COR-L47 (cell line): ENCODE measurements around the gene NDUFV1.
"Not testable (repeated sequence)": the region's sequence is repeated elsewhere in the genome, so short reads cannot be mapped to it uniquely, and the experiment has no call there.

Source experiments
- DNase-seq: peaks from one replicate; lab custom pipeline; 2025; lab: John Stamatoyannopoulos, UW

The NDUFV1 gene

GRCh38 chr11:67606492-67607295 is at the start of gene NDUFV1:
Gene NDUFV1, plus strand, starts transcription at chr11:67606936. Its CDS starts 69 bp downstream, at chr11:67607005.
- DNase-seq, result peak; percentile 96

- no peak for DNase-seq
These were observed 48.5 kb upstream of the NDUFV1 start for GRCh38 chr11:67558084-67558772.

GRCh38 chr11:67561971-67562619 is 44.6 kb upstream of the NDUFV1 start:
- DNase-seq, result no peak

DNA sequence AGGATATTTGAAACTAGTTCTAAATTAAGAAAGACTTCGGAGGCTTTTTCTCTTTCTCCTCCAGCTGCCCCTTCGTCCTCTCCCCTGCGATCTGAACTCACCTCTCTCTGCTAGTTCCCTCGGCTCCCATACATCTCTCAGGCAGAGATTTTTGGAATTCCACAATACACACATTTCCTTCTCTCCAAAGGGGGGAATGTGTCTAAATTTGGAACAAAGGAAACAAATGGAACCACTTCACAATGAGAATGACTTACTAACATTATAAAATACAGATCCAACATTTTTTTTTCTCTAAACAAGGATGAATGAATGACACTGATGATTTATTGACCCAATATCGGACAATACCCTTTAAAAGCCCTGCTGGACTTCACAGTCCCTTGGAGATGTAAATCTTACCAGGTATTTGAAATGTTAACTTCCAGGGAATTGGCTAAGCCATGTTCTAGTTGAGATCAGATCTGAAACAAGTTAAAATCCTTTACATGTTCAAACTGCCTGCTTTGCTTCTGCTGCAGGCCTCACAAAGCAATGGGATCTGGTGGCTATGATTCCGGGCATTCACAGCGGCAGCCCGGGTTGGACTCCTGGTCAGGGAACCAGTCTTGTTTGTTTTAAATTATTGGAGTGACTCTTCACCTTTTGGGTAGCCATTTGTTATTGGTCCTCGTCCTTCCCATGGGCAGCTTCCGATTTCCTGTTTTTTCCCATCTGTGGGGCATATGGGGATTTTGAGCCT is 43.6 kb upstream of the NDUFV1 start:
- no peak for DNase-seq

DNA sequence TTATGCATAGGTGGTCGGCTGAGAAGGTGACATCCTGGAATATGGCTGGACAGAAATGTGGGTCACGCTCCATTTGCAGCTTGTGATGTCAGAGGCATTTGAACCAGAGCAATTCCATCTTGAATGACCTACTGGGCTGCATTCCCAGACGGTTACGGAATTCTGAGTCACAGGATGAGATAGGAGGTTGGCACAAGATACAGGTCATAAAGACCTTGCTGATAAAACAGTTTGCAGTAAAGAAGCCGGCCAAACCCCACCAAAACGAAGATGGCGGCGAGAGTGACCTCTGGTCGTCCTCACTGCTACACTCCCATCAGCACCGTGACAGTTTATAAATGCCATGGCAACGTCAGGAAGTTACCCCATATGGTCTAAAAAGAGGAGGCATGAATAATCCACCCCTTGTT is 43.0 kb upstream of the NDUFV1 start:
- DNase-seq, result not testable (repeated sequence)

- no peak for DNase-seq
These were observed 42.5 kb upstream of the NDUFV1 start for GRCh38 chr11:67564230-67564629.

GRCh38 chr11:67571443-67571842 is 35.3 kb upstream of the NDUFV1 start:
- no peak for DNase-seq

DNA sequence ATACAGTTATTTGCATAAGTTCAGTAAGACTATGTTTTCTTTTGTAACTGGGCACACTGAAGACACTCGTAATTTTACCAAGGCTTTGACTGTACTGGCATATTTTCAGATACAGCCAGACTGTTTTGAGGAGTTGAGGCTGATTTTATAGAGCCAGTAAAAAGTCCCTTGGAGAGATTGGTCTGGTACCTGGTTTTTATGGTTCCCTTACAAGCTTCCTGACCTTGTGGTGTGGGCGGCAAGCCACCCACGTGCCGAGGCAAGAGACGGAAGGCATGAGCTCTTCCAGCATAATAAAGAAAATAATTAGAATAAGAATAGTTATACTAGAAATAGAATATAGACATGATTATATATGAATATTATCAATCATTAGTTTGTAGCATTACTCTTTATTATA is 34.4 kb upstream of the NDUFV1 start:
- no peak for DNase-seq

DNA sequence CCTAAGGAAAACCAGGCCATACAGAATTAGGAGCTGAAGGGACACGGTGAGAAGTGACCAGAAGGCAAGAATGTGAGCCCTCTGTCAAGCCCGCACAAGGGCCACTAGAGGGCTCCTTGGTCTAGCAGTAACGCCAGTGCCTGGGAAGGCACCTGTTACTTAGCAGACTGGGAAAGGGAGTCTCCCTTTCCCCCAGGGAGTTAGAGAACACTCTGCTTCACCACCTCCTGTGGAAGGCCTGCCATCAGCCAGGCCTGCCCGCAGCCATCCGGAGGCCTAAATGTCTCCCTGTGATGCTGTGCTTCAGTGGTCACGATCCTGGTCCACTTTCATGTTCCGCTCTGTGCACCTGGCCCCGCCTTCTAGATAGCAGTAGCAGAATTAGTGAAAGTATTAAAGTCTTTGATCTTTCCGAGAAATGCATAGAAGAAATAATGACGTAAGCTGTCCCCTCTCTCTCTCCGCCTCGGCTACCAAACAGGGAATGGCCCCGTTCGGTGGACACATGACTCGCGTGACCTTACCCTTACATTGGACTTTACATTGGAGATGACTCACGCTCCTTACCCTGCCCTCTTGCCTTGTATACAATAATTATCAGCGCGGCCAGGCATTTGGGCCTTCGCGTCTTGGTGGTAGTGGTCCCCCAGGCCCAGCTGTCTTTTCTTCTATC is 33.9 kb upstream of the NDUFV1 start:
- peak; percentile 70 for DNase-seq

DNA sequence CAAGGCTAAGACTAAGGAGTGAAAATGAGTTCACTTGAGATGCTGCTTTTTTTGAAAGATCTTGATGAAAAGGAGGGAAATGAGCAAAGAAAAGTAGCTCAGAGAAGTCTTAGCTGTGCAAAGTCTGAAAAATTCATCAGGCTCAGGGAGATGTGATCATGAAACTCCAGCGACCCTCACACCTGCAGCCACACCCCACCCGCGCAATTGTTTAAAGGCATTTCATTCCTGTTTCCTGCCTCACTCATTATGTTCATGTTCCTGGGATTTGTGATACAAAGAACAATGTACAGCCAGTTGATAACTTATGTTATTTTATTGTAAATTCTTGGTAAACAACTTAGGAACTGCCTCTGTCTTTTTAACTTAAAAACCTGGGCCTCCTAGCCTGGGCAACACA is 31.8 kb upstream of the NDUFV1 start:
- no peak for DNase-seq

- no peak for DNase-seq
These were observed 29.8 kb upstream of the NDUFV1 start for GRCh38 chr11:67576735-67577475.

DNA sequence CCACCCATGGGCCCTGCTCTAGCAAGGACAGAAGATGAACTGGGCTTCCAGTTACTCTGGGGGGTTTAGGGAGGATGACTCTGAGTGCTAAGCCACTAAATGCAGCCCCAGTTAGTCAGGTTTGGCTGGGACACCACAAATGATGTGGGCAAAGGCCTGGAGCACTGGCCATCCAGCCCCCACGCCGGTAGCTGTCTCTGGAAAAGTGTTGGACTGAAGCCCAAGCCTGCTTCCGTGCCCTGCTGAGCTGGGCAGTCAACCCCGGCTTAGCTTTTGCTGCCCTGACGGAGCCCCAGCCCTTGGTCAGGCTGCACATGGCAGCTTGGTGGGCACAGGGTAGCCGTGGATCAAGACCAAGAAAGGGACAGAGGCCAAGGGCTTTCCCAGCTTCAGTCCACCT is 28.8 kb upstream of the NDUFV1 start:
- DNase-seq, result no peak

GRCh38 chr11:67581469-67581868 is 25.3 kb upstream of the NDUFV1 start:
- DNase-seq, result no peak

DNA sequence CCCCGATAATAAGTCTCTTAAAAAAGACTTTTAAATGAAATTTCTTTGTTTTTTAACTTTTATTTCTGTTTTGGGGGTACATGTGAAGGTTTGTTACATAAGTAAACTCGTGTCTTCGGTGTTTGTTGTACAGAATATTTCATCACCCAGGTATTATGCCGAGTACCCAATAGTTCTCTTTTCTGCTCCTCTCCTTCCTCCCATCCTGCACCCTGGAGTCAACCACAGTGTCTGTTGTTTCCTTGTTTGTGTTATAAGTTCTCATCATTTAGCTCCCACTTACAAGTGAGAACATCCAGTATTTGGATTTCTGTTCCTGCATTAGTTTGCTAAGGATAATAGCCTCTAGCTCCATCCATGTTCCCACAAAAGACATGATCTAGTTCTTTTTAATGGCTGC is 24.7 kb upstream of the NDUFV1 start:
- no peak for DNase-seq

DNA sequence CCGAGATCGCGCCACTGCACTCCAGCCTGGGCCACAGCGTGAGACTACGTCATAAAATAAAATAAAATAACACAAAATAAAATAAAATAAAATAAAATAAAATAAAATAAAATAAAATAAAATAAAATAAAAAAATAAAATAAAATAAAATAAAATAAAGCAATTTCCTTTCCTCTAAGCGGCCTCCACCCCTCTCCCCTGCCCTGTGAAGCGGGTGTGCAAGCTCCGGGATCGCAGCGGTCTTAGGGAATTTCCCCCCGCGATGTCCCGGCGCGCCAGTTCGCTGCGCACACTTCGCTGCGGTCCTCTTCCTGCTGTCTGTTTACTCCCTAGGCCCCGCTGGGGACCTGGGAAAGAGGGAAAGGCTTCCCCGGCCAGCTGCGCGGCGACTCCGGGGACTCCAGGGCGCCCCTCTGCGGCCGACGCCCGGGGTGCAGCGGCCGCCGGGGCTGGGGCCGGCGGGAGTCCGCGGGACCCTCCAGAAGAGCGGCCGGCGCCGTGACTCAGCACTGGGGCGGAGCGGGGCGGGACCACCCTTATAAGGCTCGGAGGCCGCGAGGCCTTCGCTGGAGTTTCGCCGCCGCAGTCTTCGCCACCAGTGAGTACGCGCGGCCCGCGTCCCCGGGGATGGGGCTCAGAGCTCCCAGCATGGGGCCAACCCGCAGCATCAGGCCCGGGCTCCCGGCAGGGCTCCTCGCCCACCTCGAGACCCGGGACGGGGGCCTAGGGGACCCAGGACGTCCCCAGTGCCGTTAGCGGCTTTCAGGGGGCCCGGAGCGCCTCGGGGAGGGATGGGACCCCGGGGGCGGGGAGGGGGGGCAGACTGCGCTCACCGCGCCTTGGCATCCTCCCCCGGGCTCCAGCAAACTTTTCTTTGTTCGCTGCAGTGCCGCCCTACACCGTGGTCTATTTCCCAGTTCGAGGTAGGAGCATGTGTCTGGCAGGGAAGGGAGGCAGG is 23.2 kb upstream of the NDUFV1 start, which contains the start of gene GSTP1:
TSS of gene GSTP1 (plus strand) at position 566 of the 958 bp plus-strand sequence. CDS start at position 598, 32 bp downstream.
- no peak for DNase-seq

DNA sequence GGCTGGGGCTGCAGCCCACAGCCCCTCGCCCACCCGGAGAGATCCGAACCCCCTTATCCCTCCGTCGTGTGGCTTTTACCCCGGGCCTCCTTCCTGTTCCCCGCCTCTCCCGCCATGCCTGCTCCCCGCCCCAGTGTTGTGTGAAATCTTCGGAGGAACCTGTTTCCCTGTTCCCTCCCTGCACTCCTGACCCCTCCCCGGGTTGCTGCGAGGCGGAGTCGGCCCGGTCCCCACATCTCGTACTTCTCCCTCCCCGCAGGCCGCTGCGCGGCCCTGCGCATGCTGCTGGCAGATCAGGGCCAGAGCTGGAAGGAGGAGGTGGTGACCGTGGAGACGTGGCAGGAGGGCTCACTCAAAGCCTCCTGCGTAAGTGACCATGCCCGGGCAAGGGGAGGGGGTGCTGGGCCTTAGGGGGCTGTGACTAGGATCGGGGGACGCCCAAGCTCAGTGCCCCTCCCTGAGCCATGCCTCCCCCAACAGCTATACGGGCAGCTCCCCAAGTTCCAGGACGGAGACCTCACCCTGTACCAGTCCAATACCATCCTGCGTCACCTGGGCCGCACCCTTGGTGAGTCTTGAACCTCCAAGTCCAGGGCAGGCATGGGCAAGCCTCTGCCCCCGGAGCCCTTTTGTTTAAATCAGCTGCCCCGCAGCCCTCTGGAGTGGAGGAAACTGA is 22.4 kb upstream of the NDUFV1 start:
- no peak for DNase-seq

DNA sequence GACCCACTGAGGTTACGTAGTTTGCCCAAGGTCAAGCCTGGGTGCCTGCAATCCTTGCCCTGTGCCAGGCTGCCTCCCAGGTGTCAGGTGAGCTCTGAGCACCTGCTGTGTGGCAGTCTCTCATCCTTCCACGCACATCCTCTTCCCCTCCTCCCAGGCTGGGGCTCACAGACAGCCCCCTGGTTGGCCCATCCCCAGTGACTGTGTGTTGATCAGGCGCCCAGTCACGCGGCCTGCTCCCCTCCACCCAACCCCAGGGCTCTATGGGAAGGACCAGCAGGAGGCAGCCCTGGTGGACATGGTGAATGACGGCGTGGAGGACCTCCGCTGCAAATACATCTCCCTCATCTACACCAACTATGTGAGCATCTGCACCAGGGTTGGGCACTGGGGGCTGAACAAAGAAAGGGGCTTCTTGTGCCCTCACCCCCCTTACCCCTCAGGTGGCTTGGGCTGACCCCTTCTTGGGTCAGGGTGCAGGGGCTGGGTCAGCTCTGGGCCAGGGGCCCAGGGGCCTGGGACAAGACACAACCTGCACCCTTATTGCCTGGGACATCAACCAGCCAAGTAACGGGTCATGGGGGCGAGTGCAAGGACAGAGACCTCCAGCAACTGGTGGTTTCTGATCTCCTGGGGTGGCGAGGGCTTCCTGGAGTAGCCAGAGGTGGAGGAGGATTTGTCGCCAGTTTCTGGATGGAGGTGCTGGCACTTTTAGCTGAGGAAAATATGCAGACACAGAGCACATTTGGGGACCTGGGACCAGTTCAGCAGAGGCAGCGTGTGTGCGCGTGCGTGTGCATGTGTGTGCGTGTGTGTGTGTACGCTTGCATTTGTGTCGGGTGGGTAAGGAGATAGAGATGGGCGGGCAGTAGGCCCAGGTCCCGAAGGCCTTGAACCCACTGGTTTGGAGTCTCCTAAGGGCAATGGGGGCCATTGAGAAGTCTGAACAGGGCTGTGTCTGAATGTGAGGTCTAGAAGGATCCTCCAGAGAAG is 21.6 kb upstream of the NDUFV1 start:
- DNase-seq, result no peak

DNA sequence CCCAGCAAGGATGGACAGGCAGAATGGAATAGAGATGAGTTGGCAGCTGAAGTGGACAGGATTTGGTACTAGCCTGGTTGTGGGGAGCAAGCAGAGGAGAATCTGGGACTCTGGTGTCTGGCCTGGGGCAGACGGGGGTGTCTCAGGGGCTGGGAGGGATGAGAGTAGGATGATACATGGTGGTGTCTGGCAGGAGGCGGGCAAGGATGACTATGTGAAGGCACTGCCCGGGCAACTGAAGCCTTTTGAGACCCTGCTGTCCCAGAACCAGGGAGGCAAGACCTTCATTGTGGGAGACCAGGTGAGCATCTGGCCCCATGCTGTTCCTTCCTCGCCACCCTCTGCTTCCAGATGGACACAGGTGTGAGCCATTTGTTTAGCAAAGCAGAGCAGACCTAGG is 20.8 kb upstream of the NDUFV1 start:
- DNase-seq, result no peak
